GM19238 (cell line): Measurements from ENCODE around the gene SLCO2A1.
A peak's percentile ranks its signal among the peaks of the same experiment; 100 is the strongest.

Source experiments
- DNase-seq: peaks from one replicate; pipeline ENCODE4 v3.0.0; 2011; ENCODE audit warnings: low spot score; ENCODE audit not compliant: insufficient read length

The SLCO2A1 gene

DNA sequence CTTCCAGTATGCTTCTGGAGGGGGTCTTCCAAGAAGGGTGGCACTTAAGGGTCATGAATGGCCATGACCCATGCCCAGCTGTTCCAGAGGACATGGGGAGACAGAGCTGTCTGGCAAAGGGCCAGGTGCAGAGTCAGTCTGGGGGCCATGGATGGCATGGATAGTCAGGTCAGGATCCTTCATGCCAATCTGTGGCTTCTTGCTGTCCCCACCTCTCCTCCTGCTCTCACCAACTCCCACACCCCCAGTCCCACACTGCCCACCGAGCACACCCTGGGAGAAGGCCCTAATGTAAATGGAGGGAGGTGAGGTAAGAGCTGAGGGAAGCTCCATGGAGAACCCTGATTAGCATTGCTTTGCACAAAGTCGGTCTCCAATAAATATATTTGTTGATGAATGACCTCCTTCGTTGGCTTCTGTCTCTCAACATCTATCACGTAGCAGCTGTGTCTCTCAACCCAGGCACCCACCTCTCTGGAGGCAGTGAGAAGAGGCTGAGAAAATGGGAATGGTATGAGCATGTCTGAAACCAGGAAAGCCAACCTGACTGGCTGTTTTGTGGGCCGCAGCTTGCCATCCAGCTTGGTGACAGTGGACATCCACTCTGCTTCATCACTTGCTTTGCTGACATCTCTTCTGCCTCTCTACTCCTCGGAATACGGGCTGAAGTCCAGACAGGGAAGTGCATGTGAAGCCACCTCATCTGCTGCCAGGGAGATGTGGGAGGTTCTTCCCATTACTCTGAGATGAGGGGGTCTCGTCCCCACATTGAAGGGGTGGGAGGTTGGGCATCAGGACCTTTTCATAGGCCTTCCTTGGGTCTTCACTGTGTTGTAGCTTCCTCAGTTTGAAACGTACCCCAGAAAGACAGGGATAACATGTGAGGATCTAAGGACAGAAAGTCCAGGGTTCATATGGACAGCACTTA is 96.4 kb downstream of the SLCO2A1 start:
- DNase-seq = no peak

DNA sequence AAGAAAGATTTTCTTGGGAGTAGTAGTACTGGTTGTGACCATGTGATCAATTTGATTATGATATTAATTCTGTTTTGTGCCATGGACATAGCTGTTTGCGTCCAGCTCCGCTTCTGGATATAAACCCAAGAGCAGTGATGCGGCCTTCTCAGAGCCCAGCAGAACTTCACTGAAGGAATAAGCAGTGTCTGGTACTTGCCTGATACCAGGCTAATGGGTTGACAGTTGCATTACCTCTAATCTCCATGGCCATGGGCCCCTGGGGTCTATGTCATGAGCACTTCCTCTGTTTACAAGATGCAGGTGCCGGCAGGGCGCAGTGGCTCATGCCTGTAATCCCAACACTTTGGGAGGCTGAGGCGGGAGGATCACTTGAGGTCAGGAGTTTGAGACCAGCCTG is 97.7 kb downstream of the SLCO2A1 start:
- DNase-seq = no peak

DNA sequence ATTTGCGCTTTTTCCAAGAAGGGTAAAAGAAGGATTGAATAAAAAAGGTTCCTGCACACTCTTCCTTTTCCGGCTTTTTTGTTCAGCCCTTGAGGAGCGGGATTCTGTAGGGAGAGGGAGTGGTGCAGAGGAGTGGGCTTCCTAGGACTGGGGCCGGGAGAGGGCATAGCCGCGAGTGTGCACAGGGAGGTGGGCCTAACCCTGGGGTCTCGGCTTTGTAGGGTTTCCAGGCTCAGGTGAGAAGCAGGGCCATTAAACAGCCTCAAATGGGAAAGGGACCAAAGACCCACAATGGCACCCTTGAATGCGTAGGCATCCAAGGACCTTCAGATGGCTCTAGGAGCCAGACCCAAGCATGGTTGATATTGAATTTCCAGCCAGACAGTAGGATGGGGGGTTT is 98.6 kb downstream of the SLCO2A1 start:
- DNase-seq = no peak

DNA sequence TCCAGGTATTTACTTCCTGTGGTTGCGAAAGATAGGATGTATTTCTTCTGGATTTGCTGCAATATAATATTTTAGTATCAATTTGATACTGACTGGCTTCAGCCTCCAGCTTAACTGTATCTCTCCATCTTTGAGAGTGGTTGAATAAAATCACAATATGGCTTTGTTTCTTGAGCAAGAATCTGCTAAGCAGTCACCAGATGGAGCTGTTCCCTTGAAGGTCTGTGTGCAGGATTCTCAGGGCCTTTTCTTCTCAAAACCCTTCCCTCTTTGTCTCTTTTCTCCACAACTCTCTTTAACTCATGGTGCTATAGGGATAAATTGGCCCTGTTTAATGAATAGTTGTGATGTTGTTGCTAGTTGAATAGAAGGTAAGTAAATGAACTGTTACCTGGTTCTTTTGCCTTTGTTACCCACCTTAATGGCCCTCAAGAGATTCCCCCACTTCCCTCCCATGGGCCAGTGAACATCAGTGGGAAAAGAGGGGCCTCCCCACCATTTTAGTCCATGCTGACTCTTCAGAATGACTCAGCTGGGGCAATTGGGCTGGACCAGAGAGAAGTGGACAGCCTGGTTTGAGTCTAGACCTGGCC is 99.3 kb downstream of the SLCO2A1 start:
- DNase-seq = no peak

DNA sequence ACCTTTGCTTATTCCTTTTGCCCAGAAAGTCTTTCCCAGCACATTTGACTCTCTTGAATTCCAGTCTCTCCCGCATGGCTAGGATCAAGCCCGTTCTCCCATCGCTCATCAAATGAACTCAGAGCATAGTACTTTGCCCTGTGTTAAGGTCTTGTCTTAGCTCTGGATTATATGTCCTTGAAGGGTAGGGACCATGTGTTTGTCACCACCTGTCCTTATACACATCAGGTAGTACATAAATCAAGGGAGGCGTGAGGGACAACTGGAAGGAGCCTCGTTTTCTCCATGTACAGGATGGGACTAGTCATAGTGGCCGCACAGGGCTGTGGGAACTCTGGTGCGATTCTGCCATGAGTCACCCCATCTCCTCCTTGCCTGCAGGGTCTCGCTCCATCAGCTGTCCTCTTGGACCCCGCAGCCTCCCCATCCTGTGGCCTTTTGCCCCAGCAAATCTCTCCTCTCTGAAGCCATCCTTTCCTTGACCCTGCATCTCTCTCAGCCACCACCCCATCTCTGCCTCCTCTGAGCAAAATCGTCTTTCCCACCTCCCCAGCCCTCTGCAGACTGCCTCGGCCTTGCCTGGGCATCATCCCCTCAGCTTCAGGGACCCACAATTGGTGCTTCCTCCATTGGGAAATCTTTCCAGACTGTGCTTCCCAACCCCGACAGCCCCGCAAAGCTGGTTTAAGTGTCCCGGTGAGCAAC is 100.7 kb downstream of the SLCO2A1 start:
- DNase-seq = no peak

DNA sequence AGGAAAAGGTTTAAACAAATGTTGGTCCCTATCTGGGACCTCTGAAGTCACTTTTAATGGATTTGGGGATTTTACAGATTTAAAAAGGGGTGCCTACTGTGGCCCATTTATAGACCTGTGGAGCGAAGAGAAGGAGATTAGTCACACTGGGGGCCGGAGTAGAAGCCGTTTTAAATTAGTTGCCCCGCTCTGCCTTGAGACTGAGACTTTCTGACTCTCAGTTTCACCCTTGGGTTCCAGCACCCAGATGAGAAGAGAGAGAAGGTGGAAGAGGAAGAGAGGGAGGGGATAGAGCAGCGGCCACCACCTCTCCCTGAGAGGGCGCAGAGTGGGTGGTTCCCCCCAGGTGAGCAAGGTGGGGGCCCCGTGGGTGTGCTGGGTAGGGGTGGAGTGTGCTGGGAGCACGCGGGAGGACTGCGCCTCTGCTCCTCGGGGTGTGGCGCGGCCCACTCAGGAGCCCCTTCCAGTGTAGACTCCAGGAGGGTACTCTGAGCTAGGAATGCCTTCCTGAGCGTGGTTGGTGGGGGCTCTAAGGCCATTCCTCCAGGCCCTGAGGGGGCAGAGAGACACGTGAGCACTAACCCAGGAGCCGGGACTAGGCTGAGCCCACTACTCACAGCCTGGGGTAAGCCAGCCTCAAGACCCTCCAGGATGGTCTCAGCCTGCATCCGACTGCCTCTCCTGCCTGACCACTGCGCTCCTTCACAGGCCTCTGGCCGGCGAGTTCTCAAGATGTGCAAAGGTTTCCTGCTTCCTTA is 101.4 kb downstream of the SLCO2A1 start:
- no peak for DNase-seq

DNA sequence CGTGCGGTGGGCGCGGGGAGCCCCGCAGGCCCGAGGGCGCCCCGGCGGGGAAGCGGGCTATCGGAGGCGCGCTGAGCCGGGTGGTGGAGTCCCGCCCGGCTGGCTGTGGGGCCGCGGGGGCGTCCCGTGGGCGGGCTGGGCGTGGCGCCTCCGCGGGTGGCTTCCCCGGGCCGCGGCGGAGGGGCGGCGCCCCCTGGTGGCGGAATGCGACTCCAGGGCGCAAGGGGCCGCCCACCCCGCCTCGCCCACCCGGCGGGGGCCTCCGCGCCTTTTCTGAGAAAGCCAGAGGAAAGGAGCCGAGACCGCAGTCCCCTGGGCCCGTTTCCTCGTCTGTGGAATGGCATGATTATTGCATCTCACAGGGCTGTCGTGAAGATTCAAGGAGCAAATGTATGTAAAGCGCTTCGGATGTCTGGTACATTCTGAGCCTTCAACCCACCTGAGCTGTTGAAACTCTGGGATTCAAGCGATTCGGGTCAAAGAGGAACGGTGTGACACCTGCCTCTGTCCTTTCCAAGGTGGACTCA is 102.1 kb downstream of the SLCO2A1 start:
- peak; percentile 79 for DNase-seq

DNA sequence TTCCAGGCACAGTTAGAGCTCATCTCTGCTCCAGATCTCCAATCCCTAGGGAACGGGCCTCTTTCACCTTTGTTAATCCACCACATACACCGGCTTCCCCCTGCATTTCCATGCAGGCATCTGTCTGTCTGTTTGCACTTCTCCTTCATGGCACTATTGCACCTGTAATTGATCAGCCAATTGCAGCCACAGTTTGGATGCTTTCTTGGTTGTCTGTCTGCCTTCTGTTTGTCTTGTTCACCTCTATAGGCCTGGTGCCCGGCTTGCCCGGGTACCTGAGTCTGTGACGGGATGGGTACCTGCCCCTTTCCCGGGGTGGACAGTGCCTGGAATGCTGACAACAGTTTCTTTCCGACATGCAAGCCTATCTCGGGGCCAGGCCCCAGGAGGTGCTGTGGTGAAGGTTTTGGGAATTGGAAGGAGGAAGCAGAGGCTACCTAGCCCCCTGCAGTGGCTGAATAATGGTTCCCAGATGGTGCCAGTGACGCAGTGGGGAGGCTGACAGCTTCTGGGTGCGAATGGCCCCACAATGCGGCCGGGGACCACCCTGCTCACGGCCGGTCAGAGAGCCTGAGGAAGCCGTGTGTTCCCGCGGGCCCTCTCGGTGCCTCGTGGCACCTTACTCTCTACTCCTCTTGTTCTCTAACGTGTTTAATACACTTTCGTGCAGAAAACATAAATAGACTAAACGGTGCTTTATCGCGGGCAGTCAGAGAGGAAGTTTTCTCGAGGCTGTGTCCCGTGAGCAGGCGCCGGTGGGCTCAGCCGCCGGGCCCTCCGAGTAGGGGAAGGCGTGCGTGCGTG is 102.8 kb downstream of the SLCO2A1 start:
- no peak for DNase-seq

DNA sequence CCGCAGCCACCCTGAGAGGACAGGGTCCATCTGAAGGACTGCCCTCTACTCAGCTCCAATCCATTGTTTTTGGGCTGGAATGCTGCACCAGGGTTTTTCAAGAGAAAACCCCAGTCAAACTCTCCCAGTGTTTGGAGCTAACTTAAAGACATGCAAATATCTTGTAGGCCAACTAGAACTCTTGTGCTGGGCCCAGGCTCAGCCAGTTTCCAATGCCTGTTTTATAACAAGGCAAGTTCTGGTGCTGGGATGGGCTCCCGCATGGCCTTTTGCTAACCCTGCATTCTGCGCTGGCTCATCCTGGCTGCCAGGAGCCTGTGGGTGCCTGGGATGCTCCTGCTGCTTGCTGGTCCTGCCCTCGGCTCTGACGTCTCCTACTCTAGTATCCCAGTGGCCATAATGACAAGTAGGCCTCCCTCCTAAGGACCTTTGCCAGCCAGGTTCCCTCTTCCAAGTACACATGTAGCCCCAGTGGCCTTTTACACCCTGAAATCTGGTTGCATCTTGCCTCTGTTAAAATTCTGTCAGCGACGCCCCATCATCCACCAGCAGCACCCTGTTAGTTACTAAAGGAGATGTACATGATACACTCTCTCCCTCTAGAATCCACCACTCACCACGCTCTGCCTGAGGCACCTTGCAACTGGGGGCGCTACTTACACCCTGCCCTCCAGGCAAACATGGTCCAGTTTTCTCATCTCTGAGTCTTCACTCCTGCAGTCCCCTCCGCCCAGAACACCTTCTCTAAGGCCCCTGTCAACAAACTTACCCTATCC is 103.6 kb downstream of the SLCO2A1 start:
- DNase-seq = no peak

DNA sequence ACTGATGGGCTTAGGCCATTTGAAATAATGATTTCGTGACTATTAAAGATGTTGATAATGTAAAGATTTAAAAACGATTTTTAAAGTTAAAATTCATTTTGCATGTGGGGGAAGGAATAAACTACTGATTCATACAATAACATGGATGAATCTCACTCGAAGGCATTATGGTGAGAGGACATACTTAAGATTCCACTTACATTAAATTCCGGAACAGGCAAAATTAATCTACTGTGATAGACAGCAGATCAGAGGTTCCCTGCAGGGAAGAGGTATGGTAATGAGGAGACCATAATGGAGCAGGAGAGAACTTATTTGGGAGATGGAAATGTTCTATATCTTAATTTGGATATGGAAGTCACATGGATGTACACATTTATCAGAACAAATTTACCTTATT is 105.7 kb downstream of the SLCO2A1 start:
- no peak for DNase-seq

DNA sequence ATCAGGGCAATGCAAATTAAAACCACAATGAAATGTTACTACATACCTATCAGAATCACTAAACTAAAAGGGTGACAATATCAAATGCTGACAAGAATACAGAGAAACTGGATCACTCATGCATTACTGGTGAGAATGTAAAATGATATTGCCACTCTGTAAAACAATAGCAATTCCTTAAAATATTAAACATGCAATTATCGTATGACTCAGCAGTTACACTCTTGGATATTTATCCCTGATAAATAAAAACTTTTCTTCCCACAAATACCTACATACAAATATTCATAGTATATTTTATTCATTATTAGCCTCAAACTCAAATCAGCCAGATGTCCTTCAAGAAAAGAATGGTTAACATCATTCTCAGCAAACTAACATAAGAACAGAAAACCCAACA is 108.1 kb downstream of the SLCO2A1 start:
- DNase-seq = no peak

DNA sequence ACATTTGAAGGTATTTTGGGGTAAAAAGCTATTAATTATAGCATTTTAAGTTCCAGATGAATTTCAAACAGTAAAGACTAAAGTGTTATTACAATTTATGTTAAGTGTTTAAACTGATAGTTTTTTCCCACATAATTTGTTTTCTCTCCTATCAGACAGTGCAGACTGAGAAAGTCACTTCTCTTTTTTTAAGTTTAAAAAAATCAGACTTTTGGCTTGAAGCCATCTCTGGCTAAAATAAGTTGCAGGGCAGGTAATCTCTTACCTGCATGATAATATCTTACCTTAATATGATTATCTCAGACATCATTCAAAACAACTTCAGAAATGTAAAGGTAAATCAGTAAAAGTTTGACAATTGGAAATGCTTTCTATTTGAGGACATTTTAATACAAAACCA is 112.6 kb downstream of the SLCO2A1 start:
- no peak for DNase-seq

DNA sequence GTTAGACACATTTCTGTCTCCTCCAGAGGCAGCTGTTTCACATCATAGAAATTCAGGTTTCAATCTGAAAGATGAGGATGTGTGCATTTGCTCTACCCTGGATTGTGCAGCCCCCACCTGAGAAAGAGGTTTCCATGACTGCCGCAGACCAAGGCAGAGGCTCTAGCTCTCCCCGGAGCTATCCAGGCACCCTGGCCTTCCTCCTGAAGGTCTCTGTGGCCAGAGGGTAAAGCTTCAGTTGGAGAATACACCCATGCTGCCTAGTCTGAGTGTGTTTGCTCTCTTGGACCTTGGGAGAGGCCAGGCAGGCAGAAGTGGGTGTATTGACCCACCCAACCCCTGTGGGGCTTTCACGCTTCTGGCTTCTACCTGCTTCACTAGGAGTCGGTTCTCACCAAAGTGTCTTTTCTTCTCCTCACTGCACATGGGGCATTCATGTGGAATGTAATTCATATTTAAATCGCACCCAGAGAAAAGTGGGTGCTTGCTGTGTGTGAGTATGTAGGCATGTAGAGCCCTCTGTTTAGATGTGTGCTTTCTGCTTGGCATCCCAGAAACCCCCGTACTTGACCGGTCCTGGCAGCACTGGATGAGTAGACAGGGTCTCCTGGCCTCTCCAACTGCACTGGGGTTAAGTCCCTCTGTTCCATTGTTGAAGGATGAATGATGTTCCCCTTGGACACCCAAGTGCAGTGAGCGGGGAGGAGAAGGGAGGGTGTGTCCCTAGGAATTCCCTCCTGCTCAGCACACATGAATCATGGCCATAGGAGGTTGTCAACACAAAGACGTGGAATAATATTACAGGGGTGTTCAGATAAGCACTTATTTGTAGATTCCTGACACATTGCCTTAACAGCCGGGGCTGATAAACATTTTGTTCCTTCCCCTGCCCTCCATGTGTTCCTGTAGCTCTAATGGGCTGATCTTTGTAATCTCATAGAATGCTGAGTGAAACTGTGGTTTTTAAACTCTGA is 113.8 kb downstream of the SLCO2A1 start:
- no peak for DNase-seq

DNA sequence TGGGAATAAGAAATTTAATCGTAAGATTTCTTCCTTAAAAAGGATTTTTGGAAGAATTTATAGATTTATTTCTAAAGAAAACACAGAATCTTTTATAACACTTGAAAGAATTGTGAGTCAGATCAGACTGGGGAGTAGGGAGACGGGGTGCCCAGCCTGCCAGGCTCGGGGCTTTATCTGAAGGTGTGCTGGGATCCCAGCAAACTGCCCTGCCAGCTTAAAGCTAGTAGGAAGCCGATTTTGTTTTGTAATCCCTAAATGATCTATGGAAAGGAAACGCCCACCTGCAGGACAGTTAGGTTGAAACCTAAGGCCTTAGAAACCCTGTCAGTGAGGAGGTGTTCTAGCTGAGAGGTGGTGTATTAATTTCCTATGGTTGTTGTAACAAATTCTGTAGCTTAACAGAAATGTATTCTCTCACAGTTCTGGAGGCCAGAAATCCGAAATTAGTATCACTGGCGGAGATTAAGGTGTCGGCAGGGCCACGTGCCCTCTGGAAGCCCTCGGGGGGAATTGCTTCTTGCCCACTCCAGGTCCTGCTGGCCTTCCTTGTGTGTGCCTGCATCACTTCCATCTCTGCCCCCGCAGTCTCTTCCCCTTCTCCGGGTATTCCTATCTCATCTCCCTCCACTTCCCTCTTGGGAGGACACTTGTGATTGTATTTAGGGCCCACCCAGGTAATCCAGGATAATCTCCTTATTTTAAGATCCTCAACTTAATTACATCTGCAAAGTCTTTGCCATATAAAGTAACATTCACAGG is 114.7 kb downstream of the SLCO2A1 start:
- no peak for DNase-seq

DNA sequence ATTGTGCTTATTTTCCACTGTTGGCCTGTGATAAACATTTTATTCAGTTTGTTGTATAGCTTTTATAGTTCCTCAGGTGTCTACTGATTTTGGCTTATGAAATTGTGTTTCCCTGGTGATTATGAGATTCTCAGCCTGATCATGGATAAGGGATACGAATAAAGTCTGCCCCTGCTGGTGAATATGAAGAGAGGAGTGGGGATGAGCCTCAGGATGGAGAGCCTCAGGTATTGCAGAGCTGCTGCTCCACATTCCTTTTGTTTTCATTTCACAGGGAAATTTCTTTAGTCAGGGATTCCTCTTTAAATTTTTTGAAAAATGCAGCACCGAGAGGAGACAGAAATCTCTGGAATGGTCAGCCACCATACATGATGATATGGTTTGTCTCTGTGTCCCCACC is 119.3 kb downstream of the SLCO2A1 start:
- DNase-seq = no peak

DNA sequence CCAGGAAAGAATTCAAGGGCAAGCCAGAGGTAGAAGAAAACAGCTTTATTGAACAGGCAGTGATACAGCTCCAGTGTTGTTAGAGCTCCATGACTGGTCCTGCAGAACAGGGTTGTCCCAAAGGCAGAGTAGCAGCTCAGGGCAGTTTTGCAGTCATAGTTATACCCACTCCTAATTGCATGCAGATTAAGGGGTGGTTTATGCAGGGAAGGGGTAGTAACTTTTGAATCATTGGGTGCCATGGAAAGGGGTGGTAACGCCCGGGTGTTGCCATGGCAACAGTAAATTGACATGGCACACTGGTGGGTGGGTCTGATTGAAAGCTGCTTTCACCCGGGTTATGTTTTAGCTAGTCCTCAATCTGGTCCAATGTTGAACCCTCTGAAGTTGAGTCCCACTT is 124.3 kb downstream of the SLCO2A1 start:
- DNase-seq = no peak

DNA sequence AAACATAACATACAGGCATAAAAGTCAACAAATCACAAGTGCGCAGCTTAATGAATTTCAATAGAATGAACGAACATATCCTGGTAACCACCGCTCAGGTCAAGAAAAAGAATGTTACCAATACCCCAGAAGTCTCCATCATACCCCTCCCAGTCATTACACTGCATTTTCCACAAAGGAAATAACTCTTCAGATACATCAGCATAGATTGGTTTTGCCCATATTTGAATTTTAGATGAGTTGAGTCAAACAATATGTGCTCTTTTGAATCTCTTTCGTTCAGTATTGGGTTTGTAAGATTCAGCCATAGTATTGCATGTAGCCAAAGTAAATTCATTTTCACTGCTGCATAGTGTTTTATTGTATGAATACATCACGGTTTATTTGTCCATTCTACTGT is 127.9 kb downstream of the SLCO2A1 start:
- no peak for DNase-seq

DNA sequence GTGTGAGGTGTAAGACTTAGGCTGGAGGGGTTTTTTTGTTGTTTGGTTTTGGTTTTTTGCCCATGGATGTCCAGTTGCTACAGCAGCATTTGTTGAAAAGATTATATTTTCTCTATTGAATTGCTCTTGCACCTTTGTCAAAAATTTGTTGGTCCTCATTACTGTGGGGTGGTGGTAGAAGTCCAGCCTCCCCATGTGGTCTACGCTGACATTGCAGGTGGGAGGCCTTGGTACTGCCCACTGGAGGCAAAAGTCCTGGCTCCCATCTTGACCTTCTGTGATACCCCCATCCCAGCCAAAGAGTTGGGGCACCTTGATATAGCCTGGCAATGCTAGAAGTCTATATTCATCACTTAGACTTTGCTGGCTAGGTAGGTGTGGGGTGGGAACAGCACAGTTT is 128.6 kb downstream of the SLCO2A1 start:
- no peak for DNase-seq
